GM12874 (cell line): ENCODE results near the gene PRPF38A.

Experiments
- CTCF ChIP-seq: IDR thresholded peaks from 2 replicates; pipeline ENCODE4 v1.5.1; 2011; ENCODE audit warnings: low read depth, mild to moderate bottlenecking, control low read depth, low read length, moderate library complexity; ENCODE audit not compliant: insufficient read depth

Gene PRPF38A

GRCh38 chr1:52423771-52424170 is 19.4 kb downstream of the PRPF38A start:
- no peak for TF ChIP-seq CTCF

- no peak for TF ChIP-seq CTCF
Observed at GRCh38 chr1:52424231-52424636, 19.8 kb downstream of the PRPF38A start.

- no peak for TF ChIP-seq CTCF
Observed at GRCh38 chr1:52424813-52425212, 20.4 kb downstream of the PRPF38A start.

GRCh38 chr1:52426371-52426770 is 22.0 kb downstream of the PRPF38A start:
- no peak for TF ChIP-seq CTCF

GRCh38 chr1:52427152-52427551 is 22.8 kb downstream of the PRPF38A start:
- no peak for TF ChIP-seq CTCF

GRCh38 chr1:52432807-52433206 is 28.4 kb downstream of the PRPF38A start:
- TF ChIP-seq CTCF, result no peak

GRCh38 chr1:52435211-52435610 is 30.8 kb downstream of the PRPF38A start:
- TF ChIP-seq CTCF, result no peak

- TF ChIP-seq CTCF, result no peak
Observed at GRCh38 chr1:52435650-52436049, 31.2 kb downstream of the PRPF38A start.
